GM12865 (cell line): ENCODE results near the gene PSMG3.
A peak's percentile ranks its signal among the peaks of the same experiment; 100 is the strongest.

Experiments
- DNase-seq: peaks from one replicate; pipeline ENCODE4 v3.0.0; 2010; ENCODE audit warnings: low read depth
- H3K4me3 ChIP-seq: 2 replicates; pipeline ENCODE4 v1.5.1; 2011; ENCODE audit warnings: mild to moderate bottlenecking, low read depth, low read length, control low read depth
- TF ChIP-seq, protein P1 (sequence below): IDR thresholded peaks from 2 replicates; pipeline ENCODE4 v1.5.1; 2011; ENCODE audit warnings: low read length, control low read depth, low read depth, inconsistent platforms; ENCODE audit not compliant: insufficient read depth; ENCODE audit errors: missing control alignments

PSMG3 gene

DNA sequence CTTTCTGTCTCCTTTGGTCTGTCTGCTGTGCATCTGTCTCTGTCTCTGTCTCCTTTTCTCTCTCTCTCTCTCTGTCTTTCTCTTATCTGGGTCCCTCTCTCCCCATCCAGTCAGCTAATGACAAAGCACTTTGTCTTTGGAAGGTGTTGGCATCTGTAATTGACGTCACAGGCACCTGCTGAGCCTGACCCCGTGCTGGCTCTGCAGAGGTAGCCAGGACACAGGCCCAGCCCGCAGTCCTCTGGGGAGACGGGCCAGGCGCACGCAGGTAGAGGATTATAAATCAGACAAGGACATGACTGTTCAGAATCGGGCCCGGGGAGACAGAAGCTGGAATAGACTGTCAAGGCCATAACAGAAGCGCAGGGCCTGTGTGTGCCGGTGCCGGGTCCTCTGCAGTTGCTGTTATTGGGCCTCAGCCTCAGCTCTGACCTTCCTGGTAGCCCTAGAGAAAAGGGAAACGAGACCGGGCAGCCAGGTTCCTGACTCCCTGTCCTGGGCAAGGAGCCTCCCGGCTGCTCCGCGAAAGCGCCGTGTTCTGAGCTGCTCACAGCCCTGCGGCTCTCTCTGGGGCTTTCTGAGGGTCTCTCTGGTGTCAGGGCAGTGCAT is 10.7 kb upstream of the PSMG3 start:
- DNase-seq = no peak
- no peak overlapping the region for H3K4me3 ChIP-seq
- TF ChIP-seq, protein P1, sequence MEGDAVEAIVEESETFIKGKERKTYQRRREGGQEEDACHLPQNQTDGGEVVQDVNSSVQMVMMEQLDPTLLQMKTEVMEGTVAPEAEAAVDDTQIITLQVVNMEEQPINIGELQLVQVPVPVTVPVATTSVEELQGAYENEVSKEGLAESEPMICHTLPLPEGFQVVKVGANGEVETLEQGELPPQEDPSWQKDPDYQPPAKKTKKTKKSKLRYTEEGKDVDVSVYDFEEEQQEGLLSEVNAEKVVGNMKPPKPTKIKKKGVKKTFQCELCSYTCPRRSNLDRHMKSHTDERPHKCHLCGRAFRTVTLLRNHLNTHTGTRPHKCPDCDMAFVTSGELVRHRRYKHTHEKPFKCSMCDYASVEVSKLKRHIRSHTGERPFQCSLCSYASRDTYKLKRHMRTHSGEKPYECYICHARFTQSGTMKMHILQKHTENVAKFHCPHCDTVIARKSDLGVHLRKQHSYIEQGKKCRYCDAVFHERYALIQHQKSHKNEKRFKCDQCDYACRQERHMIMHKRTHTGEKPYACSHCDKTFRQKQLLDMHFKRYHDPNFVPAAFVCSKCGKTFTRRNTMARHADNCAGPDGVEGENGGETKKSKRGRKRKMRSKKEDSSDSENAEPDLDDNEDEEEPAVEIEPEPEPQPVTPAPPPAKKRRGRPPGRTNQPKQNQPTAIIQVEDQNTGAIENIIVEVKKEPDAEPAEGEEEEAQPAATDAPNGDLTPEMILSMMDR = no peak

DNA sequence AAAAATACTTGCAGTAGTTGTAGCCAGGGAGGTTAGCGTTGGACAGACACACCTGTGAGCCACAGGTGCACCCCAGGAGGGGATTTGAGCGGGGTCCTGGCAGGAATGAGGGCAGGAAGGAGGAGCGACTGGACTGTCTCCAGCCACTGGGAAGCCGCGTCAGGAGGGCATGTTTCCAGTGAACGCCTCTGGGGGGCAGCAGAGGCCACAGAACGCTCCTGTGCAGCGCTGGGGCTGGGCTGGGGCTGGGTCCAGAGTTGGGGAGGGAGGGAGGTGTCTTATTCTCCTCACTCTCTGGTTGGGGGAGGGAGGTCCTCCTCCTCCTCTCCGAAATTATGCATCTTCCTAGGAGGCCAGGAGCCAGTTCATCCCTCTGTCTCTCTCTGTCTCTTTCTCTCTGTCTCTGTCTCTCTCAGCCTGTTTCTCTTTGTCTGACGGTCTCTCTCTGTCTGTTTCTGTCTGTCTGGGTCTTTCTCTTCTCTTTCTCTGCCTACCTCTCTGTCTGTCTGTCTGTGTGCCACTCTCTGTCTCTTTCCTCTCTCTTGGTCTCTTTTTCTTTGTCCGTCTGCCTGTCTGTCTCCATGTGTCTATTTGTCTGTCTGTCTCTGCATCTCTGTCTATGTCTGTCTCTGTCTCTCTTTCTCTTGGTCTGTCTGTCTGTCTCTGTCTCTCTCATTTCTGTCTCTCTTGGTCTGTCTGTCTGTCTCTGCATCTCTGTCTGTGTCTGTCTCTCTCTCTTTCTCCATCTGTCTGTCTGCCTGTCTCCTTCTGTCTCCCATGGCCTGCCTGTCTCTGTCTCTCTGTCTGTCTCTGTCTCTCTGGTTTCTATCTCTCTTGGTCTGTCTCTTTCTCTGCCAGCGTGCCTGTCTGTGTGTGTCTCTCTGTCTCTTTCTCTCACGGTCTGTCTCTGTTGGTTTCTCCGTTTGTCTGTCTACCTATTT is 9.9 kb upstream of the PSMG3 start:
- no peak overlapping the region for H3K4me3 ChIP-seq
- DNase-seq = peak; percentile 59
- TF ChIP-seq, protein P1 = peak; percentile 90

DNA sequence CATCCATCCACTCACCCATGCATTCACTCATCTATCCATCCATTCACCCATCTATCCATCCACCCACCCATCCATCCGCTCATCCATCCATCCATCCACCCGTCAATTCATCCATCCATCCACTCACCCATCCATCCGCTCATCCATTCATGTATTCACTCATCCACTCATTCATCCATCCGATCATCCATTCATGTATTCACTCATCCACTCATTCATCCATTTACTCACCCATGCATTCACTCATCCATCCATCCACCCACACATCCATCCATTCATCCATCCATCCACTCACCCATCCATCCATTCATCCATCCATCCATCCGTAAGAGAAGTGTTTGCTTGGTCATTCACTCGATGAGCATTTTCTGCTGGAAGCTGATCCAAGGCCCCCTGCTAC is 8.7 kb upstream of the PSMG3 start:
- TF ChIP-seq, protein P1 = no peak
- H3K4me3 ChIP-seq = no peak overlapping the region
- no peak for DNase-seq

DNA sequence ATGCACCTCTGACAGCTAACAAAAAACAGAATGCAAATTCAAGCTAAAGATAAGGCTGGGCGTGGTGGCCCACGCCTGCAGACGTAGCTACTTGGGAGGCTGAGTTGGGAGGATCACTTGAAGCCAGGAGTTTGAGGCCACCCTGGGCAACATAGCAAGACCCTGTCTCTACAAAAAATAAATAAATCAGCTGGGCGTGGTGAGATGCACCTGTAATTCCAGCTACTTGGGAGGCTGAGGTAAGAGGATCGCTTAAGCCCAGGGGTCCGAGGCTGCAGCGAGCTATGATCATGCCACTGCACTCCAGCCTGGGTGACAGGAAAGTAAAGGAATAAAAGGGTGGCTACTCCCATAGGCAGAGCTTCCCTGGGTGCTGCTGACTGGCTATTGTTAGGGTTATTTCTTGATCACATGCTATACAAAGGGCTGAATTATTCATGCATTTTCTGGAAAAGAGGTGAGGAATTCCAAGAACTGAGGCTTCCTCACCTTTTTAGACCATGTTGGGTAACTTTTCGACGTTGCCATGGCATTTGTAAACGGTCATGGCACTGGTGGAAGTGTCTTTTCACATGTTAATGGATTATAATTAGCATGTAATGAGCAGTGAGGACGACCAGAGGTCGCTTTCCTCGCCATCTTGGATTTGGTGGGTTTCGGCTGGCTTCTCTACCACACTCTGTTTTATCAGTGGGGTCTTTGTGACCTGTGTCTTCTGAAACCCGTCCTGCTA is 6.9 kb upstream of the PSMG3 start:
- DNase-seq = no peak
- TF ChIP-seq, protein P1 = no peak
- H3K4me3 ChIP-seq = no peak overlapping the region

DNA sequence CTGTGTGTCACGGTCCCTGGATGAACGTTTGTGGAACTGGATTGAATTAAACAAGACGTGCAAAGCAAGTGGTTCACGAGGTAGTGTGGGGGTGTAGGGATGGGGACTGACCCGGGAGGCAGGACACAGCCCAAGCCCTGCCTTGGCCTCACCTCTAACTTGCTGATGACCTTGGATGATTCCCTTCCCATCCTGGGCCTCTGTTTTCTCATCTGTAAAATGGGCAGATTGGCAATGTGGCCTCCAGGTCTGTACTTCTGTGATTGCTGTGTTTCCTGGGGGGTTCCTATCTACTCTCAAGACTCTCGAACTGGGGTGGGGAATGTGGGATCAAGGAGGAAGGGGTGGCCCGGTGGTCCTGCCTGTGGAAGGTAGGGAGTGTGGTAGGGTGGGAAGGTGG is 6.0 kb upstream of the PSMG3 start:
- no peak overlapping the region for H3K4me3 ChIP-seq
- TF ChIP-seq, protein P1 = no peak
- no peak for DNase-seq

DNA sequence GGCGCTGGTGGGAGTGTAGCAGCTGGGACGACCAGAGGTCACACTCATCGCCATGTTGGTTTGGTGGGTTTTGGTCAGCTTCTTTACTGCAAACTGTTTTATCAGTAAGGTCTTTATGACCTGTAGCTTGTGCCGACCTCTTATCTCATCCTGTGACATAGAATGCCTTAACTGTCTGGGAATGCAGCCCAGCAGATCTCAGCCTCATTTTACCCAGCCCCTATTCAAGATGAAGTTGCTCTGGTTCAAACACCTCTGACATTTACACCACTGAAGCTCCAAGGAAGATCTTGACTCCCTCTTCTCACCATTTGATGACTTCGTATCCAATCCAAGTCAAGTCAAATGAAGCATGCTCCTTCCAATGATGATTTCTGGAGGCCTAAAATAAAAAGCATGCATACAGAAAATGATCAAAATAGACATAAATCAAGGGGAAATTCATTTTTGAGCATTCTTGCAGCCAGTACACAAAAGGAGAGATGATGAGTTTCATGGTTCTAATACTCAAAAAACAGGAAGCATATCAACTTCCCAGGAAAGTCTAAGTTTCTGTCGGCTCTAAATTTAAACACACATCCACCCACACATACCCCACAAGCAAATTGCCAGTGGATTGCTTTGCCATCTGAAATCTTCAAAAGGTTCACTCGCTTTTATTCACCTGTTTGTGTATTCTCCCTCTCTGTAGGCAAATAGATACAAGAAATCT is 2.4 kb upstream of the PSMG3 start:
- TF ChIP-seq, protein P1 = no peak
- H3K4me3 ChIP-seq = no peak overlapping the region
- no peak for DNase-seq
